ENCODE data around the gene TPST2. TPM values are rescaled to one million over a fixed set of nuclear protein-coding genes. Genes with fewer than 3 reads are reported as not detected.

Gene TPST2
- 10 to 100 TPM; 42.4 to 42.9 TPM for total RNA-seq

DNA sequence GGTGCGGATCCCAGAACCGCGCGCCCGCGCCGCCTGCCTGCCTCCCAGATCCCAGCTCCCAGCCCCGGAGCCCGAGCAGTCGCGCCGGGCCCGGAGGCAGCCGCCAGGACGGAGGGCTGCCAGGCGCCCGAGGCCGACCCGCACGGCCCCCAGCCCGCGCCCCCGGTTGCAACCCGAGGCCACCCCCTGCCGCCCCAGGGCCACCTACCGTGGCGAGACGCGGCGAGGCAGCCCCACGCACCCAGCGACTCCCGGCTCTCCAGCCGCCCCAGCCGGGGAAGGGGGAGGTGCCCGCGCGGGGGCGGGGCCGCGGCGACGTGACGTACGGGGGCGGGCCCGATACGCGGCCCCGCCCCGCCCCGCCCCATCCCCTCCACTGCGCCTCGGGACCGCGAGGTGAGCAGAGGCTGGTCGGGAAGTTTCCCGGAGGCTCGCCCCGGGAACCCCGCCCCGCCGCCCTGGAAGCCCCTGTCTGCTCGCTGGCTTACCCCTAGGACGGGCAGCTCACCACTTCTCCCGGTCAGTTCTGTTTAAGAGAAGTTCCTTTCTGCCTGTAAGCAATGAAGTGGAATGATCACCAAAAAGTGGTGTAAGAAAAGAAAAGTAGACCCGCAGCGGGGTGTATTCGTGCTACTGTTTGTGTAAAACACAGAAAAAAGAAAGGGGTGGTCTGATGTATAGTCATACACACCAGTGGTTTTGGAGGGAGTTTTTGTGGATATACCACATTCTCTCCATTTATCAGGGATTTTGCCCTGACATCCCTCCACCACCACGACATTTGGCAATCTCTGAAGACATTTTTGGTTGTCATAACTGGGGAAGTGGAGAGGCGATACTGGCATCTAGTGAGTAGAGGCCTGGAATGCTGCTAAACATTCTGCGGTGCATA, at the start of gene TPST2:
Gene TPST2 (minus strand): TSS at position 288 of the 892 bp plus-strand sequence. CDS start 48,502 bp downstream, outside the sequence.
- ChIA-PET CTCF (no interaction called here), POLR2A (interaction anchor here (0.7 to 1.0 kb wide), 3 partner anchors 12 to 30 kb away, joined by 3 to 10 read pairs (median 7); no protein-coding TSS in a partner anchor)

- CTCF ChIA-PET, result no interaction called here
- POLR2A ChIA-PET, result no interaction called here
Measured at GRCh38 chr22:26636296-26636695, 46.4 kb upstream of the TPST2 start.

- CTCF ChIA-PET, result no interaction called here
- POLR2A ChIA-PET, result no interaction called here
Measured at GRCh38 chr22:26635117-26635516, 45.2 kb upstream of the TPST2 start.

DNA sequence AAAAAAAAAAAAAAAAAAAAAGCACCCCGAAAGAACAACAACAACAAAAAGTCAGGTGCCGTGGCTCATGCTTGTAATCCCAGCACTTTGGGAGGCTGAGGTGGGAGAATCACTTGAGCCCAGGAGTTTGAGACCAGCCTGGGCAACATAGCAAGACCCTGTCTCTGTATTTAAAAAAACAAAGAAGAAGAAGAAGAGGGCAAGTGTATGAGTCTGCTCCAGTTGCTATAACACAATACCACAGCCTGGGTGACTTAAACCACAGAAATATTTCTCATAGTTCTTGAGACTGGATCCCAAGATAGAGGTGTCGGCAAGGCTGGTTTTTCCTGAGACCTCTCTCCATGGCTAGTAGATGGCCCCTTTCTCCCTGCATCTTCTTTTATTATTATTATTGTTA, 44.3 kb upstream of the TPST2 start:
- ChIA-PET POLR2A (no interaction called here), CTCF (no interaction called here)

- ChIA-PET CTCF (no interaction called here), POLR2A (no interaction called here)
Measured at GRCh38 chr22:26632422-26633155, 42.7 kb upstream of the TPST2 start.

DNA sequence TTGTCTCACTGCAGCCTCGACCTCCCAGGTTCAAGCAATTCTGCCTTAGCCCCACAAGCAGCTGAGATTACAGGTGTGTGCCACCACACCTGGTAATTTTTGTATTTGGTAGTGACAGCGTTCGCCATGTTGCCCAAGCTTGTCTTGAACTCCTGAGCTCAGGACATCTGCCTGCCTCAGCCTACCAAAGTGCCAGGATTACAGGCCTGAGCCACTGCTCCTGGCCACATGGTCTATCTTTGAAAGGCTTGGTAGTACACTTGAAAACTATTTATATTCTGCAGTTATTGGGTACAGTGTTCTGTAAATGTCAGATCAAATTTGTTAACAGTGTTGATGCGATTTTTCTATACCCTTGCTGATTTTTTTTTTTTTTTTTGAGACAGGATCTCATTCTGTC, 41.4 kb upstream of the TPST2 start:
- POLR2A ChIA-PET, result interaction anchor here (0.7 kb wide), 1 partner anchor 47 kb away, joined by 5 read pairs; no protein-coding TSS in a partner anchor

DNA sequence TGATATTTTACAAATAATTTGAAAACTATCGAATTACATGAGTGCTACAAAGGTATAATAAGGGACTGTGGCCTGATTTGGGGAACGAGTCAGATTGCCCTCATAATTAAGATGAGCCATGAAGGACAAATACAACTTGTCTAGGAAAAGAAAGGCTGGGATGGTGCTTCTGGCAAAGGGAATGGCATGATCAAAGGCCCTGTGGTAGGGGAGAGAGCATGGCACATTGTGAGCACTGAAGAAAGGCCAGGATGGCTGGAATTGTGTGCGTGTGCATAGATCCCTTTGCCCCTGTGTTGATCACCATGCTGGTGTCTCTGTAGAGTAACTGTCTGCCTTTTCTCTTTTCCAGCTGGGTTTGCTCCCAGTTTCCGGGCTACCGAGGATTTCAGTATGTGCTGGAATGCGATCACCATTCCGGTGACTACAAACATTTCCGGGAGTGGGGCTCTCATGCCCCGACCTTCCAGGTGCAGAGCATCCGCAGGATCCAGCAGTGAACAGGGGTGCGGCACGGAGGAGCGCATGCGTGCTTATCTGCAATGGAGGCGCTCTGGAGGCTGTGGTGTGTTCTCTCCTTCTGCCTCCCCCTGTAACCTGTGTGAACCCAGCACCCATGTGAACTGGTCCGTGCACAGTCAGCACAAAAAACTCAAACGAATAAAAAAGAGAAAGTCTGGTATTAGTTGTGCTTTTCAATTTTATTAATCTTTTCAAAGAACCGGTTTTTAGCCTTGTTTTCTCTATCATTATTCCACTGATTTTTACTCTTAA, 40.2 kb upstream of the TPST2 start:
- CTCF ChIA-PET, result no interaction called here
- POLR2A ChIA-PET, result no interaction called here

More for the DNA sequence above, 41.4 kb upstream of the TPST2 start:
- CTCF ChIA-PET, result no interaction called here

GRCh38 chr22:26624803-26625202, 34.9 kb upstream of the TPST2 start:
- POLR2A ChIA-PET, result no interaction called here
- CTCF ChIA-PET, result no interaction called here

GRCh38 chr22:26623984-26624383, 34.1 kb upstream of the TPST2 start:
- ChIA-PET POLR2A (interaction anchor here (0.9 kb wide), 1 partner anchor 12 kb away, joined by 3 read pairs; no protein-coding TSS in a partner anchor), CTCF (interaction anchor here (0.9 kb wide), 1 partner anchor 11 kb away, joined by 3 read pairs; no protein-coding TSS in a partner anchor)

DNA sequence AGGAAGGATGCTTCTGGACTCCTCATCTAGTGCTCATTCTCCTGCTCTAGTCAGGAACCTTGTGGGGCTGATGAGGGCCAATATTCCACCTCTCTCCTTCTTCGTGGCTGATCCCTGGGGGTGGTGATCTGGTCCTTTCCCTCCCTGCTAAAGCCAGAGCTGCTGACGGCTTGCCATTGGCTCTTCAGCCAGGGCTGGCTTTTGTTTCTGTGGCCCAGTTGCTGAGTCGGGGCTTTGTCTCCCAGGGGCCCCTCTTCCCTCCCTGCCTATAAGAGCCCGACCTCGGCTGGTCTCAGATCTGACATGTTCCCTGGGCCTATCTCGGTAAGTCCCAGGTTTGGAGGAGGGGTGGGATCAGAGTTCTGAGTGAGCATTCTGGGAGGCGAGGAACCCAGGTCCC, 31.7 kb upstream of the TPST2 start, which contains the start of gene CRYBA4:
Gene CRYBA4 (plus strand): TSS at position 301 of the 400 bp plus-strand sequence. CDS start 634 bp downstream, outside the sequence.
- ChIA-PET POLR2A (no interaction called here), CTCF (interaction anchor here (0.6 kb wide), 1 partner anchor 70 kb away, joined by 3 read pairs; no protein-coding TSS in a partner anchor)

DNA sequence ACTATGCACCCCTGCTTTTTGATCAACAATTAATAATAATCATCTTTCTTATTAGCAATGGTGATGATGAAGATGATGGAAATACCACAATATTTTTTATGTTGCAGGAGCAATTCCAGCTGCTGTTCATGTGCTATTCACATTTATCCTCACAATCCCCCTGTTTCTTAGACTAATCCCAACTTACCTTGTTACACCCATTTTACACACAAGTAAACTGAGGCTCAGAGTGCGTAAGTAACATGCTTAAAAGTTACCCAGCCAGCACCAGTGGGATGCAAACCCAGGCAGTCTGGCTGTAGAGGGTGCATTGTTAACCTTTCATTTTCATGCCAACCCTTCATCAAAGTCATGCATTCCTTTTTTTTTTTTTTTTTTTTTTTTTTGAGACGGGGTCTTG, 30.3 kb upstream of the TPST2 start:
- ChIA-PET POLR2A (interaction anchor here (0.6 kb wide), 1 partner anchor 29 kb away, joined by 7 read pairs; no protein-coding TSS in a partner anchor), CTCF (no interaction called here)

- POLR2A ChIA-PET, result interaction anchor here (0.6 kb wide), 1 partner anchor 29 kb away, joined by 7 read pairs; no protein-coding TSS in a partner anchor
- CTCF ChIA-PET, result no interaction called here
Measured at GRCh38 chr22:26619510-26619909, 29.6 kb upstream of the TPST2 start.

DNA sequence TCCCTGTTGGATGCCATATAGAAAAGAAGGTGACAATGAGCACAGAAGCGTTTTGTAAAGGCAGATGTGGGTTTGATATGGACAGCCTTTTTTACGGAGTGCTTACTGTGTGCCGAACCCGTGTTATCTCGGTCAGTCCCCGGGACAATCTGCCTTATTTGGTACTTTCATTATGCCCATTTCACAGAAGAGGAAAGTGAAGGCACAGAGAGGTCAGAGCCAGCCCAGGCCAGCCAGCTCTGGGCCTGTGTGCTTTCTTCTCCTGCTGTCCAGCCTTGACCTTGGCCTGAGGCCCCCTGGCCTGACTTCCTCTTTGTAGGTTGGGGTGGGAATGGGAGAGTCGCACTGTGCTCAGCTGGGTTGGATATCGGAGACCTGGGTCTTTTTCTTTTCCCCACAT, 28.5 kb upstream of the TPST2 start:
- POLR2A ChIA-PET, result no interaction called here
- CTCF ChIA-PET, result no interaction called here

DNA sequence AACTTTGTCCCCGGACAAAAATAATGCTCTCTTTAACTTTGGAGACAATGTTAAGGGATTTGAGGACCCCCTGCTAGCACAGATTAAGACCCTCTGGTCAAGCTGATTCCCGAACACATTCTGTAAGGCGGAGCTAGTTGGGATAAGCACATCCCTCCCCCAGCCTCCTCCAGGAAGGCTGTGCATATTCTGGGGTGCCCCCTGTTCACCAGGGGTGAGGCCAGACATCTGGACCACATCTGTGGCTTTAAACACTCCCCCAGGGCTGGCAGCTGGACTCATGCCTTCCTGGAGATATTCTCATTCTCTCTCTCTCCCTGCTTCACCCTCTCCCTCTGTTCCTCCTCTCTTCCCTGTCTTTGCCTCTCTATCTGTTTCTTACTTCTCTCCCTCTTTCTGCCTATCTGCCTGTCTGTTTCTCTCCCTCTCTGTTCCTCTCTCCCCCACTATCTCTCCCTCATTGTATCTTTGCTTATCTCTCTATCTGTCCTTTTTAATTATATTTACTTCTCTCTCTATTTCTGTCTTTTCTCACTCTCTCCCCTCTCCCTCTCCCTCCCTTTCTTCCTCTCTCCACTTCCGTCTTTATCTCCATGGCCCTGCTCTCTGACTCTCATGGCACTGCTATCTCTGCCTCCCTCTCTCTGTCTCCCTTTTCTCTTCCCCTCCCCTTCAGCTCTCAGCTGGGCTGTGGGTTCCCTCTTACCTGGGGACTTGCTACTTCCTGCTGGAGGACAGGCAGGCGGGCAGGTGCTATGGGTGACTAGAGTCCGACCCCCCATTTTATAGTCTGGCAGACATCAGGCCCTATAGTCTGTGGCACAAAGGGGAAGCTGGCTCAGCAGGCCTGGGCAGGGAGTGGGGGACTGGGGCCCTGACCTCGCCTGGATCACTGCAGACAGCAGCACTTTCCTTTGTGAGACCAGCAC, 27.6 kb upstream of the TPST2 start, which contains the start of gene CRYBB1:
Gene CRYBB1 (minus strand): TSS at position 757 of the 929 bp plus-strand sequence. CDS start 1,708 bp downstream, outside the sequence.
- POLR2A ChIA-PET, result no interaction called here
- CTCF ChIA-PET, result no interaction called here

GRCh38 chr22:26616650-26617049, 26.7 kb upstream of the TPST2 start:
- CTCF ChIA-PET, result no interaction called here
- POLR2A ChIA-PET, result interaction anchor here (0.5 to 0.7 kb wide), 2 partner anchors 26 to 77 kb away, joined by 3 to 4 read pairs; no protein-coding TSS in a partner anchor

DNA sequence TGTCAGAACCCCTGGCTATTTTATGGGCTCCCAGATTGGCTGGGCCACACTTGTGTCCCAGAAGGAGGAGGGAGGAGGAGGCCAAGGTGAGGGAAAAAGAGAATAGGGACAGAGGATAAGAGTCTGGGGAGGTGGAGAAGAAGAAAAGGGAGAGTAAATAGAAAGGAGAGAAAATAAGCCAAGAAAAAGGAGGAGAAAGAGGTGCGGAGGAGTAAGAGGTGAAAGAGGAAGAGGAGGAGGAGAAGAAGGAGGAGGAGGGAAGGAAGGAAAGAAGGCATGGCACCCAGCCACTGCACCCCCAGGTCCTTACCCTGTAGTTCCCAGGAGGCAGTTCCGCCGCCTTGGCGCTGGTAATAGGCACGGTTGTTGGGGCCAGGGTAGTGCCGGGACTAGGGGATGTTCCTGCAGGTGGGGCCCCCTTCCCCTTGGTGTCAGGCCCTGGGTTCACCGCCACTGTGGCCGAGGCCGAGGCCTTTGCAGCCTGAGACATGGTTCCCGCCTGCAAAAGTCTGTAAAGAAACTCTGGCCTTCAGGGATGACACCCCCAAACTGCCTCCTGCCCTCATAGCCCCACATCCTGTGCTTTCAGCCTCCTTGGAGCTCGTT, 26.0 kb upstream of the TPST2 start:
- ChIA-PET CTCF (no interaction called here), POLR2A (interaction anchor here (0.5 to 0.7 kb wide), 2 partner anchors 25 to 77 kb away, joined by 3 to 4 read pairs; no protein-coding TSS in a partner anchor)

DNA sequence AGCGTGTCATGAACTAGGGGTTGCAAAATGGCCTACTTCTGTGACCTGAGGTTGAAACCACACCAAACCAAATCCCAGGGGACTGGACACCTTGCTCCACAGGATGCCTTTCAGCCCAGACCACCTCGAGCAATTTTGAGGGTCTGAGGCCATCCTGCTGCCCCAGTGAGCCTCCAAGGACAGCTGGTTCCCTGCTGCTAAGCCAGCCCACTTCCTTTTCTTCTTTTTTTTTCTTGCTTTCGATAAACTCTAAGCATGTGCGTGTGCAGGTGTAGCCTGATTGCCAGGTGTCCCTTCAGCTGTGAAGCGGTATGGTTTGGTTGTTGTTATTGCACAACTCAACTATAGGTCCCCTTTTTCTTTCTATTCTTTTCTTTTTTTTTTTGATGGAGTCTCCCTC, 25.2 kb upstream of the TPST2 start:
- CTCF ChIA-PET, result no interaction called here
- POLR2A ChIA-PET, result no interaction called here

DNA sequence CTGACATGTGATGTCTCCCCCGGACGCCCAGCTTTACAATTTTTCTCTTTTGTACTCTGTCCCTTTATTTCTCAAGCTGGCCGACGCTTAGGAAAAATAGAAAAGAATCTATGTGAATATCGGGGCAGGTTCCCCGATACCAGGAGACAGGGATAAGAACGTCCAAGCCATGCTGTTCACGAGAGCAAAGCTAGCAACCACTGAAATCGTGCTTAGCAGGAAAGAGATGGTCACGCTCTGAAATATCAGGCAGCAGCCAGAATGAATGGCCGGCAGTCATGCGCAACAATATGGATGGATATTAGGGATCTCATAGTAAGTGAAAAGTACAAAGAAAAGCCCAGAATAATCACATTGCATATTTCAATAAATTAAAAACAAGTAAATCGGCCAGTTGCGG, 24.4 kb upstream of the TPST2 start:
- CTCF ChIA-PET, result no interaction called here
- POLR2A ChIA-PET, result no interaction called here
